K562 (cell line): Measurements from ENCODE around the gene ATP5F1C. TPM values are rescaled to one million over a fixed set of nuclear protein-coding genes. Genes with fewer than 3 reads are reported as not detected.
A peak's percentile ranks its signal among the peaks of the same experiment; 100 is the strongest.

Experiments used
- BHLHE40 ChIP-seq: IDR thresholded peaks from 2 replicates; pipeline ENCODE4 v1.6.1; 2011; ENCODE audit warnings: low read length, improper control_type of control experiment
- CHCHD3 ChIP-seq: fragments of 250-450 bp; sonication (Bioruptor Pico); IDR thresholded peaks from 2 replicates; pipeline ENCODE4 v2.1.2; 2022; ENCODE audit warnings: mild to moderate bottlenecking
- MEIS2 ChIP-seq: fragments of 450-650 bp; IDR thresholded peaks from 2 replicates; pipeline ENCODE4 v1.6.1; 2014; ENCODE audit warnings: mild to moderate bottlenecking; ENCODE audit not compliant: partially characterized antibody
- NR2C2 ChIP-seq, 2 experiments: fragments of 200-800 bp in 1 of 2; sonication (Bioruptor generic) in 1 of 2; sonication (generic) in 1 of 2; formaldehyde crosslinking in 1 of 2; IDR thresholded peaks; 2 replicates each; pipeline versions ENCODE4 v1.6.1 to v1.8.0; 2016 to 2022; ENCODE audit warnings: mild to moderate bottlenecking in 1 of 2, missing compliant biosample characterization in 1 of 2, missing genetic modification characterization in 1 of 2, missing genetic modification reagents in 1 of 2
- SIN3A ChIP-seq, 2 experiments: fragments of 150-350 bp in 1 of 2; IDR thresholded peaks; 2 replicates each; pipeline ENCODE4 v1.6.1; 2011 to 2016; ENCODE audit warnings: borderline replicate concordance in 2 of 2, low read depth in 2 of 2, low read length in 2 of 2, mild to moderate bottlenecking in 2 of 2, moderate library complexity in 2 of 2; ENCODE audit not compliant: control insufficient read depth in 1 of 2
- polyA plus RNA-seq, 8 experiments: library from polyadenylated mRNA; depleted of rRNA in 4 of 8; stranded (reverse) in 5 of 8; unstranded in 3 of 8; fragments of >200 nt; fragmentation: Nextera tagmentation in 2 of 8; fragmentation: Illumina TruSeq in 1 of 8; extraction: Ambion mirVana in 2 of 8; extraction: Trizol in 1 of 8; gene quantifications; 2 replicates each; pipeline versions ENCODE4 v1.2.1 to v1.2.3, GENCODE V29; 2011 to 2014; ENCODE audit warnings: inconsistent platforms in 1 of 8, missing spikeins in 1 of 8
- total RNA-seq, 7 experiments: library from RNA; depleted of rRNA in 6 of 7; stranded (reverse); fragments of >200 nt in 6 of 7; fragmentation: Illumina TruSeq in 2 of 7; extraction: Trizol in 2 of 7; gene quantifications; 2 replicates each; pipeline versions ENCODE4 v1.2.1 to v1.2.3, GENCODE V29; 2011 to 2021; ENCODE audit warnings: low replicate concordance in 1 of 7
- TF ChIP-seq, protein P1 (sequence below): fragments of 450-650 bp; IDR thresholded peaks from 2 replicates; pipeline ENCODE4 v1.6.1; 2016
- TF ChIP-seq, protein P2 (sequence below), 2 experiments: fragments of 450-650 bp in 1 of 2; sonication (generic) in 1 of 2; formaldehyde crosslinking in 1 of 2; IDR thresholded peaks; 2 replicates each; pipeline versions ENCODE4 v1.7.1 to v1.9.0; 2016 to 2022; ENCODE audit warnings: inconsistent platforms in 1 of 2, mild to moderate bottlenecking in 1 of 2, missing genetic modification reagents in 1 of 2
- TF ChIP-seq, protein P3 (sequence below), 2 experiments: fragments of 450-650 bp; IDR thresholded peaks; 2 replicates each; pipeline ENCODE4 v1.6.1; 2018; ENCODE audit warnings: mild to moderate bottlenecking in 2 of 2, low read depth in 1 of 2; ENCODE audit not compliant: partially characterized antibody in 2 of 2

ATP5F1C gene
- total and polyA plus RNA-seq, 9 of the 15 experiments (the other 6 are each of a cell fraction or from before 2014, with no cell fraction given): 389 to 1,475 (median 559) TPM

DNA sequence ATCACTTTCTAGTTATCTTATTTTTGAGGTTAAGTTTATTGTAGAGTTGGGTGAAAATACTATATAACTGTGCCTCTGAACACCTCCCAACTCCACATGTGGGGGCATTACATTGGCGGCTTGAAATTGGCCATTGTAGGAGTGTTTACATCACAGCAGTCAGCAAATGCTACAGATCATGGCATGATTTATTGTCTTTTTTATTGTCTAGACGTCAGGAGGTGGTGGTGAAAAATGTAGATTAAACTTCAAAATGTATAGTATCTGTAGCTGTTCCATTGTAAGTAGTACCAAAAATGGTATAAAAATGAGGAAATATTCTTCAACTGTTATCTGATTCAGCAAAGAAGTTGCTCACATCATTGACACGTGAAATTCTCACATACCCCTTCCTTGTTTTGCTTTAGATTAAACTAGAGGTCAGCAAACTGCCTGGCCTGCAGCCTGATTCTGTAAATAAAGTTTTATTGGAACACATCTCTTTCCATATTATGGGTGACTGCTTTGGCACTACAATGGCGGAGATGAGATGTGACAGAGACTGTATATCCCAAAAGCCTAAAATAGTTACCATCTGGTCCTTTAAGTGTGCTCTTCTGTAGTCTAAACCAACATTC, 65.4 kb downstream of the ATP5F1C start (continued):
- TF ChIP-seq, protein P1, sequence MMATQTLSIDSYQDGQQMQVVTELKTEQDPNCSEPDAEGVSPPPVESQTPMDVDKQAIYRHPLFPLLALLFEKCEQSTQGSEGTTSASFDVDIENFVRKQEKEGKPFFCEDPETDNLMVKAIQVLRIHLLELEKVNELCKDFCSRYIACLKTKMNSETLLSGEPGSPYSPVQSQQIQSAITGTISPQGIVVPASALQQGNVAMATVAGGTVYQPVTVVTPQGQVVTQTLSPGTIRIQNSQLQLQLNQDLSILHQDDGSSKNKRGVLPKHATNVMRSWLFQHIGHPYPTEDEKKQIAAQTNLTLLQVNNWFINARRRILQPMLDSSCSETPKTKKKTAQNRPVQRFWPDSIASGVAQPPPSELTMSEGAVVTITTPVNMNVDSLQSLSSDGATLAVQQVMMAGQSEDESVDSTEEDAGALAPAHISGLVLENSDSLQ: peak; percentile 48; the same call in 1 of the 2 replicates
- TF ChIP-seq MEIS2 (peak; percentile 59), BHLHE40 (peak; percentile 57), NR2C2 (CRISPR knock-in tag; IDR thresholded peaks at IDR 0.05) (no peak), NR2C2 (tag; IDR thresholded peaks at IDR 0.05) (no peak), SIN3A (IDR thresholded peaks at IDR 0.05; ENCODE audit: borderline replicate concordance in 2 of 2, control insufficient read depth in 1 of 2, low read depth in 2 of 2, low read length in 2 of 2) (no peak), CHCHD3 (CRISPR knock-in tag) (no peak)
- TF ChIP-seq, protein P2, sequence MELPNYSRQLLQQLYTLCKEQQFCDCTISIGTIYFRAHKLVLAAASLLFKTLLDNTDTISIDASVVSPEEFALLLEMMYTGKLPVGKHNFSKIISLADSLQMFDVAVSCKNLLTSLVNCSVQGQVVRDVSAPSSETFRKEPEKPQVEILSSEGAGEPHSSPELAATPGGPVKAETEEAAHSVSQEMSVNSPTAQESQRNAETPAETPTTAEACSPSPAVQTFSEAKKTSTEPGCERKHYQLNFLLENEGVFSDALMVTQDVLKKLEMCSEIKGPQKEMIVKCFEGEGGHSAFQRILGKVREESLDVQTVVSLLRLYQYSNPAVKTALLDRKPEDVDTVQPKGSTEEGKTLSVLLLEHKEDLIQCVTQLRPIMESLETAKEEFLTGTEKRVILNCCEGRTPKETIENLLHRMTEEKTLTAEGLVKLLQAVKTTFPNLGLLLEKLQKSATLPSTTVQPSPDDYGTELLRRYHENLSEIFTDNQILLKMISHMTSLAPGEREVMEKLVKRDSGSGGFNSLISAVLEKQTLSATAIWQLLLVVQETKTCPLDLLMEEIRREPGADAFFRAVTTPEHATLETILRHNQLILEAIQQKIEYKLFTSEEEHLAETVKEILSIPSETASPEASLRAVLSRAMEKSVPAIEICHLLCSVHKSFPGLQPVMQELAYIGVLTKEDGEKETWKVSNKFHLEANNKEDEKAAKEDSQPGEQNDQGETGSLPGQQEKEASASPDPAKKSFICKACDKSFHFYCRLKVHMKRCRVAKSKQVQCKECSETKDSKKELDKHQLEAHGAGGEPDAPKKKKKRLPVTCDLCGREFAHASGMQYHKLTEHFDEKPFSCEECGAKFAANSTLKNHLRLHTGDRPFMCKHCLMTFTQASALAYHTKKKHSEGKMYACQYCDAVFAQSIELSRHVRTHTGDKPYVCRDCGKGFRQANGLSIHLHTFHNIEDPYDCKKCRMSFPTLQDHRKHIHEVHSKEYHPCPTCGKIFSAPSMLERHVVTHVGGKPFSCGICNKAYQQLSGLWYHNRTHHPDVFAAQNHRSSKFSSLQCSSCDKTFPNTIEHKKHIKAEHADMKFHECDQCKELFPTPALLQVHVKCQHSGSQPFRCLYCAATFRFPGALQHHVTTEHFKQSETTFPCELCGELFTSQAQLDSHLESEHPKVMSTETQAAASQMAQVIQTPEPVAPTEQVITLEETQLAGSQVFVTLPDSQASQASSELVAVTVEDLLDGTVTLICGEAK (IDR thresholded peaks at IDR 0.05): peak; percentile 93
- TF ChIP-seq, protein P2 (CRISPR knock-in tag; IDR thresholded peaks at IDR 0.05): 0 out of 2 replicates have a peak, but pooled peaks have one; percentile 24
- TF ChIP-seq, protein P3, sequence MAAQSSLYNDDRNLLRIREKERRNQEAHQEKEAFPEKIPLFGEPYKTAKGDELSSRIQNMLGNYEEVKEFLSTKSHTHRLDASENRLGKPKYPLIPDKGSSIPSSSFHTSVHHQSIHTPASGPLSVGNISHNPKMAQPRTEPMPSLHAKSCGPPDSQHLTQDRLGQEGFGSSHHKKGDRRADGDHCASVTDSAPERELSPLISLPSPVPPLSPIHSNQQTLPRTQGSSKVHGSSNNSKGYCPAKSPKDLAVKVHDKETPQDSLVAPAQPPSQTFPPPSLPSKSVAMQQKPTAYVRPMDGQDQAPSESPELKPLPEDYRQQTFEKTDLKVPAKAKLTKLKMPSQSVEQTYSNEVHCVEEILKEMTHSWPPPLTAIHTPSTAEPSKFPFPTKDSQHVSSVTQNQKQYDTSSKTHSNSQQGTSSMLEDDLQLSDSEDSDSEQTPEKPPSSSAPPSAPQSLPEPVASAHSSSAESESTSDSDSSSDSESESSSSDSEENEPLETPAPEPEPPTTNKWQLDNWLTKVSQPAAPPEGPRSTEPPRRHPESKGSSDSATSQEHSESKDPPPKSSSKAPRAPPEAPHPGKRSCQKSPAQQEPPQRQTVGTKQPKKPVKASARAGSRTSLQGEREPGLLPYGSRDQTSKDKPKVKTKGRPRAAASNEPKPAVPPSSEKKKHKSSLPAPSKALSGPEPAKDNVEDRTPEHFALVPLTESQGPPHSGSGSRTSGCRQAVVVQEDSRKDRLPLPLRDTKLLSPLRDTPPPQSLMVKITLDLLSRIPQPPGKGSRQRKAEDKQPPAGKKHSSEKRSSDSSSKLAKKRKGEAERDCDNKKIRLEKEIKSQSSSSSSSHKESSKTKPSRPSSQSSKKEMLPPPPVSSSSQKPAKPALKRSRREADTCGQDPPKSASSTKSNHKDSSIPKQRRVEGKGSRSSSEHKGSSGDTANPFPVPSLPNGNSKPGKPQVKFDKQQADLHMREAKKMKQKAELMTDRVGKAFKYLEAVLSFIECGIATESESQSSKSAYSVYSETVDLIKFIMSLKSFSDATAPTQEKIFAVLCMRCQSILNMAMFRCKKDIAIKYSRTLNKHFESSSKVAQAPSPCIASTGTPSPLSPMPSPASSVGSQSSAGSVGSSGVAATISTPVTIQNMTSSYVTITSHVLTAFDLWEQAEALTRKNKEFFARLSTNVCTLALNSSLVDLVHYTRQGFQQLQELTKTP (IDR thresholded peaks at IDR 0.05; ENCODE audit: low read depth in 1 of 2, partially characterized antibody in 2 of 2): no peak
